GM06990 (cell line): ENCODE measurements around the gene MYMX.

Source experiments
- DNase-seq: peaks from one replicate; pipeline ENCODE4 v3.0.0-alpha.2; 2011; ENCODE audit not compliant: insufficient read length; ENCODE audit errors: extremely low read depth
- H3K27me3 ChIP-seq: replicated peaks from 2 replicates; pipeline ENCODE4 v1.6.0; 2011; ENCODE audit warnings: low read length; ENCODE audit not compliant: control insufficient read depth, insufficient read depth
- H3K36me3 ChIP-seq: 2 replicates; pipeline ENCODE4 v1.5.1; 2011; ENCODE audit warnings: low read length; ENCODE audit not compliant: control insufficient read depth, insufficient read depth
- H3K4me3 ChIP-seq: replicated peaks from 2 replicates; pipeline ENCODE4 v1.5.1; 2011; ENCODE audit warnings: low read depth, mild to moderate bottlenecking, control low read depth, low read length
- CTCF ChIP-seq: IDR thresholded peaks from 2 replicates; pipeline ENCODE4 v1.5.1; 2011; ENCODE audit warnings: low read length, control low read depth, mild to moderate bottlenecking, inconsistent platforms; ENCODE audit not compliant: insufficient read depth, poor library complexity, severe bottlenecking

MYMX gene

GRCh38 chr6:44222486-44223318, 6.0 kb downstream of the MYMX start:
- TF ChIP-seq CTCF = no peak
- no peak for DNase-seq
- Histone ChIP-seq H3K27me3 (no peaks in the 10 kb centered on the region), H3K4me3 (peak overlapping the region; percentile 73), H3K36me3 (0 out of 2 replicates have a peak, but pooled peaks cover 2% of the 10 kb centered on the region)

GRCh38 chr6:44223319-44224028, 6.7 kb downstream of the MYMX start, which contains the start of gene SLC29A1:
TSS of gene SLC29A1 (plus strand) at chr6:44223595. CDS start at chr6:44227314, 3,719 bp downstream.
- TF ChIP-seq CTCF = no peak
- Histone ChIP-seq H3K4me3 (peak within 1 kb of the TSS; percentile 73), H3K36me3 (0 out of 2 replicates have a peak, but pooled peaks cover 2% of the 10 kb centered on the region), H3K27me3 (no peaks in the 10 kb centered on the region)
- DNase-seq = peak; percentile 84

- H3K36me3 ChIP-seq = 0 out of 2 replicates have a peak, but pooled peaks cover 2% of the 10 kb centered on the region
- no peaks in the 10 kb centered on the region for H3K27me3 ChIP-seq
- TF ChIP-seq CTCF = peak; percentile 19
- no peak for DNase-seq
- H3K4me3 ChIP-seq = peak overlapping the region; percentile 73
Measured at GRCh38 chr6:44224029-44224964, 7.6 kb downstream of the MYMX start.

- no peaks in the 10 kb centered on the region for H3K27me3 ChIP-seq
- no peak for DNase-seq
- H3K36me3 ChIP-seq = peaks cover 4% of the 10 kb centered on the region
- H3K4me3 ChIP-seq = peak overlapping the region; percentile 73
- no peak for TF ChIP-seq CTCF
Measured at GRCh38 chr6:44224965-44225305, 8.2 kb downstream of the MYMX start.

- TF ChIP-seq CTCF = no peak
- peaks cover 9% of the 10 kb centered on the region for H3K36me3 ChIP-seq
- no peak overlapping the region for H3K4me3 ChIP-seq
- no peaks in the 10 kb centered on the region for H3K27me3 ChIP-seq
- DNase-seq = no peak
Measured at GRCh38 chr6:44225579-44226325, 9.0 kb downstream of the MYMX start.
